ENCODE results near the gene TMCC1. TPM values are rescaled to one million over a fixed set of nuclear protein-coding genes. Genes with fewer than 3 reads are reported as not detected.
"Not testable (repeated sequence)": the region's sequence is repeated elsewhere in the genome, so short reads cannot be mapped to it uniquely, and the experiment has no call there.

Gene TMCC1
- total RNA-seq, 1 donor from 2014 or later, result 35.2 TPM

GRCh38 chr3:129640985-129641384 is 252.5 kb downstream of the TMCC1 start:
- intact Hi-C loops (cut with DNase I); DNase-seq (ENCODE audit: low spot score): not testable (repeated sequence)

- intact Hi-C loops (cut with DNase I), result no loop called here
- no peak for DNase-seq (ENCODE audit: low spot score)
Observed at GRCh38 chr3:129638481-129638880, 255.0 kb downstream of the TMCC1 start.

GRCh38 chr3:129636082-129636481 is 257.4 kb downstream of the TMCC1 start:
- DNase-seq (ENCODE audit: low spot score), result no peak
- intact Hi-C loops (cut with DNase I), result no loop called here

GRCh38 chr3:129635656-129636055 is 257.9 kb downstream of the TMCC1 start:
- intact Hi-C loops (cut with DNase I), result no loop called here
- DNase-seq (ENCODE audit: low spot score), result no peak

GRCh38 chr3:129633751-129634481 is 259.6 kb downstream of the TMCC1 start:
- intact Hi-C loops (cut with DNase I), result no loop called here
- DNase-seq (ENCODE audit: low spot score), result no peak

GRCh38 chr3:129632977-129633376 is 260.5 kb downstream of the TMCC1 start:
- no peak for DNase-seq (ENCODE audit: low spot score)
- intact Hi-C loops (cut with DNase I), result no loop called here

- intact Hi-C loops (cut with DNase I), result no loop called here
- no peak for DNase-seq (ENCODE audit: low spot score)
Observed at GRCh38 chr3:129632556-129632955, 261.0 kb downstream of the TMCC1 start.

GRCh38 chr3:129632056-129632455 is 261.5 kb downstream of the TMCC1 start:
- intact Hi-C loops (cut with DNase I), result no loop called here
- DNase-seq (ENCODE audit: low spot score), result no peak

- no peak for DNase-seq (ENCODE audit: low spot score)
- intact Hi-C loops (cut with DNase I), result loop anchor here (2.0 kb wide), 2 partner anchors 200 to 374 kb away; no protein-coding TSS in a partner anchor
Observed at GRCh38 chr3:129629011-129629410, 264.5 kb downstream of the TMCC1 start.

GRCh38 chr3:129628169-129628522 is 265.4 kb downstream of the TMCC1 start:
- intact Hi-C loops (cut with DNase I), result loop anchor here (2.0 kb wide), 2 partner anchors 201 to 375 kb away; no protein-coding TSS in a partner anchor
- no peak for DNase-seq (ENCODE audit: low spot score)

- DNase-seq (ENCODE audit: low spot score), result no peak
- intact Hi-C loops (cut with DNase I), result loop anchor here (2.0 kb wide), 4 partner anchors 133 to 375 kb away; no protein-coding TSS in a partner anchor
Observed at GRCh38 chr3:129627350-129628168, 266.0 kb downstream of the TMCC1 start.

GRCh38 chr3:129626744-129627349 is 266.7 kb downstream of the TMCC1 start:
- intact Hi-C loops (cut with DNase I), result loop anchor here (2.0 kb wide), 2 partner anchors 132 to 308 kb away; no protein-coding TSS in a partner anchor
- DNase-seq (ENCODE audit: low spot score), result peak; percentile 95

GRCh38 chr3:129625072-129625874 is 268.2 kb downstream of the TMCC1 start:
- intact Hi-C loops (cut with DNase I), result no loop called here
- DNase-seq (ENCODE audit: low spot score), result no peak

- intact Hi-C loops (cut with DNase I), result no loop called here
- DNase-seq (ENCODE audit: low spot score), result no peak
Observed at GRCh38 chr3:129624347-129625071, 269.0 kb downstream of the TMCC1 start.

GRCh38 chr3:129623447-129624118 is 269.9 kb downstream of the TMCC1 start:
- intact Hi-C loops (cut with DNase I), result no loop called here

GRCh38 chr3:129622933-129623332 is 270.6 kb downstream of the TMCC1 start:
- DNase-seq (ENCODE audit: low spot score), result no peak
- intact Hi-C loops (cut with DNase I), result no loop called here

More at GRCh38 chr3:129623447-129624118, 269.9 kb downstream of the TMCC1 start:
- no peak for DNase-seq (ENCODE audit: low spot score)

GRCh38 chr3:129622226-129622874 is 271.2 kb downstream of the TMCC1 start:
- no peak for DNase-seq (ENCODE audit: low spot score)
- intact Hi-C loops (cut with DNase I), result no loop called here
